Muscle of back (tissue), 11 donors: Measurements from ENCODE around the gene CFD. TPM values are rescaled to one million over a fixed set of nuclear protein-coding genes. Genes with fewer than 3 reads are reported as not detected.
A peak's percentile ranks its signal among the peaks of the same experiment; 100 is the strongest.
"Not testable (repeated sequence)": the region's sequence is repeated elsewhere in the genome, so short reads cannot be mapped to it uniquely, and the experiment has no call there.

Source experiments
- DNase-seq, 3 donors: peaks; one replicate each; pipeline versions ENCODE4 v3.0.0 to v3.0.0-alpha.2; 2013
- polyA plus RNA-seq, 10 donors: library from polyadenylated mRNA; unstranded; fragments of 120-200 nt; gene quantifications; one replicate each; pipeline ENCODE4 v1.2.1, GENCODE V29; 2013; ENCODE audit not compliant: insufficient read length in 10 of 10

The CFD gene
- polyA plus RNA-seq, 10 donors, result 1.0 to 5.4 (median 1.9) TPM

DNA sequence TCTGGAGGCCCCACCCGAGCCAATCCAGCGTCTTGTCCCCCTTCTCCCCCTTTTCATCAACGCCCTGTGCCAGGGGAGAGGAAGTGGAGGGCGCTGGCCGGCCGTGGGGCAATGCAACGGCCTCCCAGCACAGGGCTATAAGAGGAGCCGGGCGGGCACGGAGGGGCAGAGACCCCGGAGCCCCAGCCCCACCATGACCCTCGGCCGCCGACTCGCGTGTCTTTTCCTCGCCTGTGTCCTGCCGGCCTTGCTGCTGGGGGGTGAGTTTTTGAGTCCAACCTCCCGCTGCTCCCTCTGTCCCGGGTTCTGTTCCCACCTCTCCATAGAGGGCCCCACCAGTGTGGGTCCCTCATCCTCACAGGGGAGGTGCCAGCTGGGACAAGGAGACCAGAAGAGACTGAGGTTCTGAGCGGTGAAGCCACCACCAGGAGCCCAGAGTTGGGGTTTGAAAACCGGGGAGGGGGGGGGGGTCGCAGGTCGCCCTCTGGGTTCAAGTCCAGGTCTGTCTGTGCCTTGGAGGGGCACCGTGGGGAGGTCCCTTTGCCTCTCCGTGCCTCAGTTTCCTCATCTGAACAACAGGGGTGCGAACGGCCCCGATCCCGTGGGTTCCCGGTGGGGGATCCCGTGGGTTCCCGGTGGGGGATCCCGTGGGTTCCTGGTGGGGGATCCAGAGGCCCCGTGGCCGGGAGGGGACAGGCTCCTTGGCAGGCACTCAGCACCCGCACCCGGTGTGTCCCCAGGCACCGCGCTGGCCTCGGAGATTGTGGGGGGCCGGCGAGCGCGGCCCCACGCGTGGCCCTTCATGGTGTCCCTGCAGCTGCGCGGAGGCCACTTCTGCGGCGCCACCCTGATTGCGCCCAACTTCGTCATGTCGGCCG lies 7.1 kb upstream of the CFD start, which contains the start of gene ELANE:
ELANE (plus strand) TSS at position 168 of the 878 bp plus-strand sequence; CDS start at position 194, 26 bp downstream.
- DNase-seq, result no peak

DNA sequence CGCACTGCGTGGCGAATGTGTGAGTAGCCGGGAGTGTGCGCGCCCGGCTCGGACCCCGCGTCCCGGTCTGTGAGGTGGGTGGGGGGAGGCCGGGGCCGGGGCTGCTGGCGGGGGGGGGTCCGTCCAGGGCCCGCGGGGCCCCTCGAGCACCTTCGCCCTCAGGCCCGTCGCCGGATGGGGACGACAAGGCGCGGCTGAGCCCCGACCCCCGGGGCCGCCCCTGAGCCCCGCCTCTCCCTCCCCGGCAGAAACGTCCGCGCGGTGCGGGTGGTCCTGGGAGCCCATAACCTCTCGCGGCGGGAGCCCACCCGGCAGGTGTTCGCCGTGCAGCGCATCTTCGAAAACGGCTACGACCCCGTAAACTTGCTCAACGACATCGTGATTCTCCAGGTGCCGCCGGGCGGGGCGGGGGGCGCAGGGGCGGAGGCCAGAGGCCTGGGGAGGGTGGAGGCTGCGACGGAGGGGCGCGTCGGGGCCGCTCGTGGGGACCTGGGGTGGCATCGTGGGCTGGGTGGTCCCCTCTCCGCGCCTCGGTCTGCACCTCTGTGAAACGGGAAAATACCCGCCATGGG lies 6.4 kb upstream of the CFD start:
- DNase-seq, result no peak

DNA sequence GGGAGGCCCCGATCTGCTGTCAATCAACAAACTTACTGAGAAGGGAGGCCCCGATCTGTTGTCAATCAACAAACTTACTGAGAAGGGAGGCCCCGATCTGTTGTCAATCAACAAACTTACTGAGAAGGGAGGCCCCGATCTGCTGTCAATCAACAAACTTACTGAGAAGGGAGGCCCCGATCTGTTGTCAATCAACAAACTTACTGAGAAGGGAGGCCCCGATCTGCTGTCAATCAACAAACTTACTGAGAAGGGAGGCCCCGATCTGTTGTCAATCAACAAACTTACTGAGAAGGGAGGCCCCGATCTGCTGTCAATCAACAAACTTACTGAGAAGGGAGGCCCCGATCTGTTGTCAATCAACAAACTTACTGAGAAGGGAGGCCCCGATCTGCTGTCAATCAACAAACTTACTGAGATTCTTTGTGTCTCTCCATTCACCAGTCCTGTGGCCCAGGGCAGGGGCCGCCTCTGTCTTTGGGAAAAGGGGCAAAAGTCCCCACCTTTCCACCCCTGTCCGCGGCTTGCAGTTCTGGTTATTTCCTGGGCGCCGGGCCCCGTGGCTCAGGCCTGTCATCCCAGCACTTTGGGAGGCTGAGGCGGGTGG lies 5.7 kb upstream of the CFD start:
- DNase-seq, result not testable (repeated sequence)

DNA sequence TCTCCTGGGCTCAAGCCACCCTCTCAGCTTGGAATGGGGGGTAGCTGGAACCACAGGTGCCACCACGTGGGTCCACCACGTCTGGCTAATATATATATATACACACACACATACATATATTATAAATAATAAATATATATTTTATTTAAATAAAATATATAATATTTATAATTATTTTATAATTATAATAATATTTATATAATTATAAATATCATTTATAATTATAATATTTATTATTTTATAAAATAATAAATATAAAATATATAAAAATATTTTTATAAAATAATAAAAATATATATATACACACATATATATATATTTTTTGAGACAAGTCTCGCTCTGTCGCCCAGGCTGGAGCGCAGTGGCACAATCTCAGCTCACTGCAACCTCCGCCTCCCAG lies 4.9 kb upstream of the CFD start:
- DNase-seq, result no peak

DNA sequence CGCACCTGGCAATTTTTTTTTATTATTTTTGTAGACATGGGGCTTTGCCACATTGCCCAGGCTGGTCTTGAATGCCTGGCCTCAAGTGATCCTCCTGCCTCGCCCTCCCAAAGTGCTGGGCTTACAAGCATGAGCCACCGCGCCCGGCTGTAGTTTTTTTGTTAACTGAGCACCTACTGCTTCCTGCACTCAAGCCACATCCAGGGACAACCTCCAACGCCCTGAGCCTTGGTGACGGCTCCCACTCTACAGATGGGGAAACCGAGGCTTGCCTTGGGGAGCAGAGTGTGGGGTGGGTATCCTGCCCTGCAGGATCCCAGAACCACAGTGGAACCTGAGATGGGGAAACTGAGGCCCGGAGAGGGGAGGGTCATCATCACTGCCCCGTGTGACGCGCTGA lies 4.3 kb upstream of the CFD start:
- no peak for DNase-seq

DNA sequence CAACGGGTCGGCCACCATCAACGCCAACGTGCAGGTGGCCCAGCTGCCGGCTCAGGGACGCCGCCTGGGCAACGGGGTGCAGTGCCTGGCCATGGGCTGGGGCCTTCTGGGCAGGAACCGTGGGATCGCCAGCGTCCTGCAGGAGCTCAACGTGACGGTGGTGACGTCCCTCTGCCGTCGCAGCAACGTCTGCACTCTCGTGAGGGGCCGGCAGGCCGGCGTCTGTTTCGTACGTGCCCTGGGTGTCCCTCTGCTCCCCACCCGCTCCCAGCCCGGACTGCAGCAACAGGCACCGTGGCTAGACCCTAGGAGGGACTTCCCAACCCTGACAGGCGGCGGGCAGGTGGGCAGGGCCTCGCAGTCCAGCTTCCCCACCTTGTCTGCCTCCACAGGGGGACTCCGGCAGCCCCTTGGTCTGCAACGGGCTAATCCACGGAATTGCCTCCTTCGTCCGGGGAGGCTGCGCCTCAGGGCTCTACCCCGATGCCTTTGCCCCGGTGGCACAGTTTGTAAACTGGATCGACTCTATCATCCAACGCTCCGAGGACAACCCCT lies 3.8 kb upstream of the CFD start:
- no peak for DNase-seq

DNA sequence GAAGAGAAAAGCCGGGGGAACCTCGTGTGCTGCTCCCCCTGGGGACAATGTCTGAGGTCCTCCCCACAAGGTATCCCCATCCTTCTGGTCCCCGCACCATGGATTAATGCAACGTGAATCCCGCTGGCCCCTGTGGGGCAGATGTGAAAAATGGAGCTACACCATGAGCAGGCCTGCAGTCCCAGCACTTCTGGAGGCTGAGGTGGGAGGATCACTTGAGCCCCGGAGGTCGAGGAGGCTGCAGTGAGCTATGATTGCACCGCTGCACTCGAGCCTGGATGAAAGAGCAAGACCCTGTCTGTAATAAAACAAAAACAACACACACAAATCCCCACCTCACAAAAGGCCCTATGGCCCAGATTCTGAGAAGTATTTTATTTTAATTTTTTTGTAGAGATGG lies 1.2 kb upstream of the CFD start:
- no peak for DNase-seq

DNA sequence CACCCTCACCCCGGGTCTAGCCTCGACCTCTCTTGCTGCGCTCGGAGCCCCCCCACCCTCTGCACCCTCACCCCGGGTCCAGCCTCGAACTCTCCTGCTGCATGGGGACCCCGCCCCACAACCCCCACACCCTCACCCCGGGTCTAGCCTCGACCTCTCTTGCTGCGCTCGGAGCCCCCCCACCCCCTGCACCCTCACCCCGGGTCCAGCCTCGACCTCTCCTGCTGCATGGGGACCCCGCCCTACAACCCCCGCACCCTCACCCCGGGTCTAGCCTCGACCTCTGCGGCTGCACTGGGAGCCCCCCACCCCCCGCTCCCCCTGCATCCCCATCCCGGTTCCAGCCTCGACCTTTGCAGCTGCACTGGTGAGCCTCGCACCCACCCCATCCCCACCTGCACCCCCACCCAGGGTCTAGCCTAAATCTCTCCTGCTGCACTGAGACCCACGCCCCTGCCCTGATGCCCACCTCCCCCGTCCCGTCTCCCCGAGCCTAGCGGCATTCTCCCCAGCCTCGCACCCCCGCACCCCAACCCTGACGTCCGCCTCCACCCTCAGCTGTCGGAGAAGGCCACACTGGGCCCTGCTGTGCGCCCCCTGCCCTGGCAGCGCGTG lies 1.8 kb downstream of the CFD start:
- no peak for DNase-seq

DNA sequence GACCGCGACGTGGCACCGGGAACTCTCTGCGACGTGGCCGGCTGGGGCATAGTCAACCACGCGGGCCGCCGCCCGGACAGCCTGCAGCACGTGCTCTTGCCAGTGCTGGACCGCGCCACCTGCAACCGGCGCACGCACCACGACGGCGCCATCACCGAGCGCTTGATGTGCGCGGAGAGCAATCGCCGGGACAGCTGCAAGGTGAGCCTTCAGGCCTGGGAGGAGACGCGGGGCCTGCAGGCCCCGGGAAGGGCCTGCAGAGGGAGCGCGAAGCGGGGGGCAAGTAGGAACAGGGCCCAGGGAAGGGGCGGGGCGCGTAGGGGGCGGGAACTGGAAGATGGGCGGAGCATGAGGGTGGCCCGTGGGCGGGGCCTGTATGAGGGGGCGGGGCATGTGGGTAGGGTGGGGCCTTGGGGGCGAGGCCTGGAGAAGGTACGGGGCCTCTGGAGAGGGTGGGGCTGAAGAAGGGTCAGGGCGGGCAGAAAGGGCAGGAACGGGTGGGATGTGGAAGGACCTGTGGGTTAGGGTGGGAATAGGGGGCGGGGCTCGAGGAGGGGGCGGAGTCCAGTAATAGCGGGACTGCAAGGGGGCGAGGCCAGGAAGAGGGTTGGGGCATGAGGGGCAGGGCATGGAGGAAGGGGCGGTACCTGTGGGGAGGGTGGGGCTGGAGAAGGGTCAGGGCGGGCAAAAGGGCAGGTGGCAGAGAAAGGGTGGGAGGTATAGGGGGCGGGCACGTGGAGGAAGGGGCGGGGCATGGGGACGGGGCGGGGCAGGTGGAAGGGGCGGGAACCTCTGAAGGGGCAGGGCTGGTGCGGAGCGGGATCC lies 2.5 kb downstream of the CFD start:
- no peak for DNase-seq

DNA sequence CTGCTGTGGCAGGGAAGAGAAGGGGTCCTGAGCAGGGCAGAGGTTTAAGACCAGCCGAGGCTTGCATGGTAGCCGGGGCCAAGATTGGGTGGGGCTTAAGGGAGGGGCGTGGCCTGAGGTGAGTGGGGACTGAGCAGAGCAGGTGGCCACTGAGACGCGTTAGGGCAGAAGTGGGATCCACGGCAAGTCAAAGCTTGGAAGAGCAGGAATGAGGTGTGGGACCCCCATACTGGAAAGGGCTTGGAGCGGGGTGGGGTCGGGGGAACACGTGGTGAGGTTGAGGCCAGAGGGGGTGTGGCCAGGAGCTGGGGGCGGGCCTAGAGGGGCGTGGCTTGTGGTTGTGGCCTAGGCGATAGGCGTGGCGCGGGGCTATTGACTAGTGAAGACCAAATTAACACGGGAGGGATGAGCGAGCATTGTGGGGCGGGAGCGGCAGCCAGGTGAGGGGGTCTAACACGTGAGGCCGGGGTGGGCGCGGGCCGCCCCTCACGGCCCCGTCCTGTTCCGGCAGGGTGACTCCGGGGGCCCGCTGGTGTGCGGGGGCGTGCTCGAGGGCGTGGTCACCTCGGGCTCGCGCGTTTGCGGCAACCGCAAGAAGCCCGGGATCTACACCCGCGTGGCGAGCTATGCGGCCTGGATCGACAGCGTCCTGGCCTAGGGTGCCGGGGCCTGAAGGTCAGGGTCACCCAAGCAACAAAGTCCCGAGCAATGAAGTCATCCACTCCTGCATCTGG lies 3.3 kb downstream of the CFD start:
- DNase-seq, result peak in 1 of 3 donors; percentile 67

DNA sequence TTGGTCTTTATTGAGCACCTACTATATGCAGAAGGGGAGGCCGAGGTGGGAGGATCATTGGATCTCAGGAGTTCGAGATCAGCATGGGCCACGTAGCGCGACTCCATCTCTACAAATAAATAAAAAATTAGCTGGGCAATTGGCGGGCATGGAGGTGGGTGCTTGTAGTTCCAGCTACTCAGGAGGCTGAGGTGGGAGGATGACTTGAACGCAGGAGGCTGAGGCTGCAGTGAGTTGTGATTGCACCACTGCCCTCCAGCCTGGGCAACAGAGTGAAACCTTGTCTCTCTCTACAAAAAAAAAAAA lies 3.8 kb downstream of the CFD start:
- DNase-seq, result no peak

DNA sequence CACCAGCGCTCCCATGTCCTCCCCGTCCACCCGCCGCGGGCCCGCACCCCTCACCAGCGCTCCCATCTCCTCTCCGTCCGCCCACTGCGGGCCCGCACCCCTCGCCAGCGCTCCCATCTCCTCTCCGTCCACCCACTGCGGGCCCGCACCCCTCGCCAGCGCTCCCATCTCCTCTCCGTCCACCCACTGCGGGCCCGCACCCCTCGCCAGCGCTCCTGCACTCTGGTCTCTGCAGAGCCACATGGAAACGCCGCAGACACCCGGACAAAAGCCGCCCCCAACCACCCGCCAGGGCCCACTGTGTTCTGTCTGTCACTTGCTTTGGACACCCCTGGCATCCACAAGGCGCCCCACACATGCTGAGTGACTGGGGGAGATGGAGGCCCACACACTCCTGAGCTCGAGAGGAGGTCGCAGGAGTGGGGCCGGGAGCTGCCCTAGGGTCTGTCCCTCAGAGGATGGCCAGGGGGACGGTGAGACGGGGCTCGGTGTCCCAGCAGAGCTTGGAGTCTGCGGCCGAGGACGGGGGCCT lies 7.4 kb downstream of the CFD start:
- no peak for DNase-seq

DNA sequence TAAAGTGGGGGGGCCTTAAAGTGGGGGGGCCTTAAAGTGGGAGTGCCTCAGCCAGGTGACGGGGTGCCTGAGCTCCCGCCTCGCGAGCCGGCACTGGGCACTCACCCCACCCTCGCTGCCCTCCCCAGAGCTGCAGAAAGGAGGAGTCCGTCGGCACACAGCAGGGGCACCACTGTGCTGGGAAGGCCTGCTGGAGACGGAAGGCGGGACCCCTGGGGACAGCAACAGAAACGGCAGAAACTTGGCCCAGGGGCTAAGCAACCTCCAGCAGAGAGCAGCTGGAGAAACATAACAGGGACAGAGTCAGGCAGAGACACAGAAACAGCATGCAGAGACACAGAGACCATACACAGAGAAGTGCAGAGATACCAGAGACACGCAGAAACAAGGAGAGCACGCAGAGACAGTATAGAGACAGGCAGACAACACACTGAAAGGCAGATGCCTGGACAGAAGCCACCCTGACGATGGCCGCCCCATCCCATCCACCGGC lies 7.9 kb downstream of the CFD start:
- peak in 1 of 3 donors; percentile 66 for DNase-seq

DNA sequence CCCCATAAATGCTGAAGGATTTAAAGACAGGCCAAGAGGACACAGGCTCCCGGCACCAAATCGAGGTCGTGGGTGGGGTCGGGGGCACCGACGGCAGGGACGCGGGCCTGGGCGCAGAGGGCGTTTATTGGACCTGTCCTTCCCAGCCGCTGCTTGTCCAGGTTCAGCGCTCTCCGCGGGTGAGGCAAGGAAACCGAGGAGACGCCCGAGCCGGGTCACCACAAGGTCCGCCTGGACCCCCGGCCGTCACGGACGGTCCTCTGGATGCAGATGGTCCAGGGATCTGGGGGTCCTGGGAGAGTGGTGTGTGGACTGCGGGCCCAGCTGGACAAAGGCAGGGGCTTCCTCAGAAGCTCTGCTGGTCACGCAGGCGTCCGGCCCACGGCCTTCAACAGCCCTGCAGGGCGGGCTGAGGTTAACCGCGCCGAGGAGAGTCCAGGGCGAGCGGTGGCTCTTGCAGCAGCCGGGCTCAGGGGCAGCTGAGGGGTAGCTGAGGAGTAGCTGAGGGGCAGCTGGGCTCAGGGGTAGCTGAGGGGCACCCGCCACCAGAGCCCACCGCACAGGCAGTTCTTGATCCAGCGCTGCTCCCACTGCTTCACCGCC lies 8.5 kb downstream of the CFD start:
- DNase-seq, result no peak

DNA sequence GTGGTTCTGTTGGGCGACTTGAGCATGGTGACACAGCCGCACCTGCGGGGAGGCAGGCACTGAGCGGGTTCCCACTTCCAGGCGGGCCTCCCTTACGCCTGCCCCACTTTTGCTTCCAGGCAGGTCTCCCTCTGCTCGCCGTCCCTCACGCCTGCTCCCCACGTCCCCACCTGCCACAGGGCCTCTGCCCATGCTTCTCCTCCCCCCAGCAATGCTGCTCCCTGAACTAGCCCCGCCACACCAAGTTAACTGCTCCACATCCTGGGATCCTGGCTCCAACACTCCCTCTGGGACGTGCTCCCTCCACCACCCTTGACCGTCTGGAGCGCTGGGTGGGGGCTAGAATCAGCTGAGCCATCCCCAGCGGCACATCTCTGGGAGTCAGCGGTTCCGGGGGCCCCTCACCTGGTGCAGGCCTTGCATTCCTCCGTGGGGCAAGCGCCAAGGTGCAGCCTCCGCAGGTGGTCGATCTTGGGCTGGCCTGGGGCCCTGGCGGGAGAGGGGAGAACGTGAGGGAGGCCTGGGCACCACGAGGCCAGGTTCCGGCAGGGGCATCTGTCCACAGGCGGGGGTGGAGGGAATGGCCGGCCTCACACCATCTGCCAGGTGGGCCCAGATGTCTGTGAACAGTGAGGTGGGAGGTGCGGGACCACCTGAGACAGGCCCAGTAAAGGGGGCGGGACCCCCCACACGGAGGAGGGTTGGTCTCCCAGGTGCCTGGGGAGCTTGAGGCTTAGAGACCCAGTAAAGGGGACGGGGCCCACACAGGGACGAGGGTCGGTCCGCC lies 9.2 kb downstream of the CFD start:
- DNase-seq, result no peak

DNA sequence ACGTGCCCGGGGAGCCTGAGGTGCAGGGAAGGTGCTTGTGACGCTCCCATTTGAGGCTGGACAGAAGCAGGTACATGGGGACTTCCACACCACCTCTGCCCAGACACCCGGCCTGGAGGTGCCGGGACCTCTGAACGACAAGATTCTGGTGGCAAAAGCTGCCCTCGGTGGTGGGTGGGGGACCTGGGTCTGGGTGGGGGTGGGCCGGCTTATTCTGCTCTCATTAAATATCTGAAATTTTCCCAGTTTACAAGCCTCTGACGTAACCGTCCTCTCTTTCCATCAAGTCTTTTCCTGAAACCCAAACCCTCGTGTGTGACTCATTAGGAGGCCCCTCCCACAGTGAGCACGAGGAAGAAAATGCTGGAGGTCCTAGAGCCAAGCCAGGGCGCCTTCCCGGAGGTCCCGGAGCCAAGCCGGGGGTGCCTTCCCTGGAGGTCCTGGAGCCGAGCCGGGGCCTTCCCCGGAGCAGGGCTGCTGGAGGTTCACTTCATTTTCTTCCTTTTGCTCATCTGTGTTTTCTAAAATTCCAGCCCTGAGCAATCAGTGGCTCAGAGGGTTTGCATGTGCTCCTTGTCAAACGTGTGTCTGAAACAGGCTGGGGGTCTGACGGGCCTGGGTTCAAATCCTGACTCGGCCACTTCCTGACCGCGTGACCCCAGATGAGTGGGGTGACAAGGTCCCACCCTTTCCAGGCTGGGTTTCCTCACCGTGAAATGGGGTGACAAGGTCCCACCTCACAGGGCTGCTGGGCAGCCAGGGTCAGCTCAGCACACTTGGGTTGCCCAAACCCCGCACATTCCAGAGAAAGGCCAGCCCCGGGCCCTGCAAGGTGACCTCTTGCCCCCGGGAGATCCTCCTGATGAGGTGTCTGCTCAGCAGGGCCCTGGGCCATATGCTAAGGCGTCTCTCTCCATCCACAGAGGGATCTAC lies 10.0 kb downstream of the CFD start:
- peak; percentile 46 to 91 (median 80) for DNase-seq

DNA sequence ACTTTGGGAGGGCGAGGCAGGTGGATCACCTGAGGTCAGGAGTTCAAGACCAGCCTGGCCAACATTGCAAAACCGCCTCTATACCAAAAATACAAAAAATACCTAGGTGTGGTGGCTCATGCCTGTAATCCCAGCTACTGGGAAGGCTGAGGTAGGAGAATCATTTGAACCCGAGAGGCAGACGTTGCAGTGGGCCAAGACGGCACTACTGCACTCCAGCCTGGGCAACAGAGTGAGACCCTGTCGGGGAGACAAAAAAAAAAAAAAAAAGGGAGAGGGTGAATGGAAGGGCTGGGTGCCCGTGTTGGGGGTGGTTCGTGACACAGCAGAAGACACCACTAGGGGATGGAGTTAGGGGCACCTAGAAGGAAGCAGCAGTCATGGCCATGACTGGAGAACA lies 10.8 kb downstream of the CFD start:
- no peak for DNase-seq

DNA sequence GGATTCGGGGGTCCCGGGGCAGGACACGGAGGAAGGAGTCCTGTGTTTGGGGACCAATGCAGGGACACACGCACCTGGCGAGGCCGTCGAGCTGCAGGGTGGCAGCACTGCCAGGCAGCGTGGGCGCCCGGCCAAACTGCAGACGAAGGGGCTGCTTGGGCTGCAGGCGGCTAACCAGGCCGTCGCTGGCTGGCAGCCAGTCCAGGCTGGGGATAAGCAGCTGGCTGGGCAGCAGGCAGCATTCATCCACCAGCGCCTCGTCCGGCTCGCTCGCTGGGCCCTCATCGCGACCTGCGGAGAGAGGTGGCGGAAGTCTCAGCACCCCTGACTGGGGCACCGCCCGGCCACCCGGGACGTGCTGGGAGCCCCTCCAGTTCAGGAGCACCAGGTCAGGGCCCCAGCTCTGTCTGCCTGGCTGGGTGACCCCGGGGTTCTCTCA lies 11.5 kb downstream of the CFD start:
- DNase-seq, result peak; percentile 51 to 70 (median 62)
